Uterus (tissue), 4 donors: ENCODE results near the gene PARP1. TPM values are rescaled to one million over a fixed set of nuclear protein-coding genes. Genes with fewer than 3 reads are reported as not detected.

Source experiments
- DNase-seq, 2 donors: peaks; one replicate each; pipeline ENCODE4 v3.0.0-alpha.2; 2019 to 2020
- H3K27ac ChIP-seq, 2 donors: fragments of 200-600 bp; sonication (generic); 1 replicate in 1 of 2; 2 replicates in 1 of 2; pipeline ENCODE4 v1.5.1; 2016 to 2018
- H3K27me3 ChIP-seq, 2 donors: fragments of 200-600 bp; sonication (generic); one replicate each; pipeline ENCODE4 v1.5.1; 2018 to 2019; ENCODE audit warnings: control low read depth in 1 of 2
- H3K36me3 ChIP-seq, 2 donors: fragments of 200-600 bp; sonication (generic); one replicate each; pipeline ENCODE4 v1.5.1; 2019; ENCODE audit warnings: control low read depth in 1 of 2
- H3K4me1 ChIP-seq, 2 donors: fragments of 200-600 bp; sonication (generic); one replicate each; pipeline ENCODE4 v1.5.1; 2018 to 2019; ENCODE audit warnings: control low read depth in 1 of 2
- H3K4me3 ChIP-seq, 2 donors: fragments of 200-600 bp; sonication (generic); 1 replicate in 1 of 2; 2 replicates in 1 of 2; pipeline ENCODE4 v1.5.1; 2018 to 2019; ENCODE audit warnings: mild to moderate bottlenecking in 1 of 2
- H3K9me3 ChIP-seq, 2 donors: fragments of 200-600 bp; sonication (generic); one replicate each; pipeline ENCODE4 v1.5.1; 2019; ENCODE audit warnings: control low read depth in 1 of 2
- POLR2A ChIP-seq, 2 donors: fragments of 450-650 bp; IDR thresholded peaks; one replicate each; pipeline ENCODE4 v1.6.1; 2016; ENCODE audit warnings: antibody characterized with exemption in 2 of 2, mild to moderate bottlenecking in 1 of 2, moderate library complexity in 1 of 2
- intact Hi-C: fragments of 100-400 bp; cut with DNase I; formaldehyde crosslinking; loops from one replicate; pipeline ENCODE4 v1.15.1; 2023; ENCODE audit warnings: low total_unique reads
- total RNA-seq, 4 donors: library from RNA; depleted of rRNA in 3 of 4; stranded (reverse); fragments of >200 nt in 3 of 4; gene quantifications; one replicate each; pipeline versions ENCODE4 v1.1.0 to v1.2.4, GENCODE V29; 2014 to 2023
- TF ChIP-seq, protein P1 (sequence below), 4 experiments: fragments of 200-600 bp in 2 of 4; fragments of 450-650 bp in 2 of 4; sonication (generic) in 2 of 4; IDR thresholded peaks; one replicate each; pipeline ENCODE4 v1.5.1; 2016 to 2019; ENCODE audit warnings: antibody characterized with exemption in 4 of 4, mild to moderate bottlenecking in 2 of 4, moderate library complexity in 1 of 4
- donor health status: DM: yes; HTN: yes; CAD: no.

Gene PARP1
- total RNA-seq, 4 donors from 2014 or later, result 17.1 to 147 (median 33.8) TPM

DNA sequence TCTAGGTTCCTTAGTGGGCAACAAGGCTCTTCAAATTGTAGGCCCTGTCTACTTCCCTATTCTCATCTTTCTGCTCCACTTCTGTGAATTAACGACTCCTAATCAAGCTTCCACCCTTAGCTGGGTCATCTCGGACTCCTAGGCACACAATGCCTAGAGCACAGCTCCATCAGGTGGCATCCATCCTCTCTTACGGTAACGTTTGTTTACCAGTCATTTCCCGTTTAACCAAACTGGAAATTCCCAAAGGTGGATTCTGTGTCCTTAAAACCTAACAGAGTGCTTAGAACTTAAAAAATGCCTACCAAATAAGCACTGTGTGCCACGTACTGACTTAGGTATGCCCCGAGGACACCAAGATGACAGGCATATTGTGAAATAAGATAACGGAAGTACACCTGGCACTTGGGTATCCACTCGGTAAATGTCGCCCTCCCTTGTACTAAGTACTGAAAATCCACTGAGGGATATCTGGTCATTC is 1.5 kb downstream of the PARP1 start:
- TF ChIP-seq, protein P1, sequence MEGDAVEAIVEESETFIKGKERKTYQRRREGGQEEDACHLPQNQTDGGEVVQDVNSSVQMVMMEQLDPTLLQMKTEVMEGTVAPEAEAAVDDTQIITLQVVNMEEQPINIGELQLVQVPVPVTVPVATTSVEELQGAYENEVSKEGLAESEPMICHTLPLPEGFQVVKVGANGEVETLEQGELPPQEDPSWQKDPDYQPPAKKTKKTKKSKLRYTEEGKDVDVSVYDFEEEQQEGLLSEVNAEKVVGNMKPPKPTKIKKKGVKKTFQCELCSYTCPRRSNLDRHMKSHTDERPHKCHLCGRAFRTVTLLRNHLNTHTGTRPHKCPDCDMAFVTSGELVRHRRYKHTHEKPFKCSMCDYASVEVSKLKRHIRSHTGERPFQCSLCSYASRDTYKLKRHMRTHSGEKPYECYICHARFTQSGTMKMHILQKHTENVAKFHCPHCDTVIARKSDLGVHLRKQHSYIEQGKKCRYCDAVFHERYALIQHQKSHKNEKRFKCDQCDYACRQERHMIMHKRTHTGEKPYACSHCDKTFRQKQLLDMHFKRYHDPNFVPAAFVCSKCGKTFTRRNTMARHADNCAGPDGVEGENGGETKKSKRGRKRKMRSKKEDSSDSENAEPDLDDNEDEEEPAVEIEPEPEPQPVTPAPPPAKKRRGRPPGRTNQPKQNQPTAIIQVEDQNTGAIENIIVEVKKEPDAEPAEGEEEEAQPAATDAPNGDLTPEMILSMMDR (IDR thresholded peaks at IDR 0.05), result no peak
- TF ChIP-seq POLR2A (IDR thresholded peaks at IDR 0.05), result no peak
- no peak for DNase-seq
- Histone ChIP-seq H3K4me1 (peaks cover 14 to 19% of the 10 kb centered on the region in 2 donors), H3K36me3 (no peaks in the 10 kb centered on the region), H3K27me3 (no peaks in the 10 kb centered on the region), H3K27ac (peak overlapping the region in 1 of 2 donors; percentile 65), H3K4me3 (peak overlapping the region; percentile 53 to 92), H3K9me3 (no peaks in the 10 kb centered on the region)
- intact Hi-C loops, result no loop called here

GRCh38 chr1:226405411-226405988 is 2.4 kb downstream of the PARP1 start:
- DNase-seq, result no peak
- Histone ChIP-seq H3K36me3 (no peaks in the 10 kb centered on the region), H3K4me3 (no peak overlapping the region), H3K27ac (no peak overlapping the region), H3K4me1 (peaks cover 14 to 19% of the 10 kb centered on the region in 2 donors), H3K27me3 (no peaks in the 10 kb centered on the region), H3K9me3 (no peaks in the 10 kb centered on the region)
- intact Hi-C loops, result no loop called here
- TF ChIP-seq, protein P1 (IDR thresholded peaks at IDR 0.05), result no peak
- no peak for TF ChIP-seq POLR2A (IDR thresholded peaks at IDR 0.05)

GRCh38 chr1:226404904-226405222 is 3.0 kb downstream of the PARP1 start:
- intact Hi-C loops, result no loop called here
- Histone ChIP-seq H3K9me3 (no peaks in the 10 kb centered on the region), H3K27ac (no peak overlapping the region), H3K4me1 (peaks cover 14 to 19% of the 10 kb centered on the region in 2 donors), H3K4me3 (no peak overlapping the region), H3K27me3 (no peaks in the 10 kb centered on the region), H3K36me3 (no peaks in the 10 kb centered on the region)
- TF ChIP-seq, protein P1 (IDR thresholded peaks at IDR 0.05), result no peak
- no peak for TF ChIP-seq POLR2A (IDR thresholded peaks at IDR 0.05)
- DNase-seq, result no peak

- TF ChIP-seq POLR2A (IDR thresholded peaks at IDR 0.05), result no peak
- TF ChIP-seq, protein P1 (IDR thresholded peaks at IDR 0.05), result no peak
- no peaks in the 10 kb centered on the region for H3K36me3 ChIP-seq
- H3K4me1 ChIP-seq, result peaks cover 14 to 19% of the 10 kb centered on the region in 2 donors
- no peaks in the 10 kb centered on the region for H3K27me3 ChIP-seq
- H3K27ac ChIP-seq, result no peak overlapping the region
- no peaks in the 10 kb centered on the region for H3K9me3 ChIP-seq
- intact Hi-C loops, result no loop called here
- no peak overlapping the region for H3K4me3 ChIP-seq
- DNase-seq, result no peak
These were observed 3.6 kb downstream of the PARP1 start for GRCh38 chr1:226404063-226404903.
